ENCODE data around the gene C5orf58.

- TF ChIP-seq EZH2 (IDR thresholded peaks at IDR 0.05) (no peak), POLR2AphosphoS5 (IDR thresholded peaks at IDR 0.05; ENCODE audit: borderline replicate concordance, low read depth, low read length) (no peak), FOXP2 (optimal IDR thresholded peaks at IDR 0.05; ENCODE audit: control extremely low read depth, extremely low read length, insufficient read depth) (no peak)
Measured at GRCh38 chr5:170200876-170201275, 31.9 kb upstream of the C5orf58 start.

Data from SK-N-MC (cell line).